CD4-positive, alpha-beta T cell treated with Interleukin-17A for 4 hours (primary cell): Measurements from ENCODE around the gene TMPRSS7.

Source experiments
- DNase-seq: peaks from one replicate; pipeline ENCODE4 v3.0.0-alpha.2; 2020; ENCODE audit warnings: mixed read lengths

TMPRSS7 gene

GRCh38 chr3:112061152-112061551, 26.6 kb downstream of the TMPRSS7 start:
- no peak for DNase-seq

GRCh38 chr3:112072387-112073060, 38.0 kb downstream of the TMPRSS7 start:
- DNase-seq: peak; percentile 60

DNA sequence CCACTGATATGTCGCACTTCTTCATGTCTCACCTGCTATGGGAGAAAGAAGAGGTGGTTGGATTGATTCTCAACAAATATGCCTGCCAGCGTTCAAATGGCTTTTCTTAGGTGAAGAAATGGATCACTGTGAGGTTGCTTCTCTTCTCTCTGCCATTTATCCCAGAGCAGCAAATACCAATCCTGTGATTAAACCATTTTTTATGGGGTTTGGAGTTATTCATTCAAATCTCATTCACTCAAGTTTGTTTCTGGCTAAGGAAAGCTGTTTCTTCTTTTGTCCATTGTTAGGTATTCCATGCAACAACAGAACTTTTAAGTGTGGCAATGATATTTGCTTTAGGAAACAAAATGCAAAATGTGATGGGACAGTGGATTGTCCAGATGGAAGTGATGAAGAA, 39.5 kb downstream of the TMPRSS7 start:
- no peak for DNase-seq

GRCh38 chr3:112074616-112075497, 40.3 kb downstream of the TMPRSS7 start:
- DNase-seq: peak; percentile 63

DNA sequence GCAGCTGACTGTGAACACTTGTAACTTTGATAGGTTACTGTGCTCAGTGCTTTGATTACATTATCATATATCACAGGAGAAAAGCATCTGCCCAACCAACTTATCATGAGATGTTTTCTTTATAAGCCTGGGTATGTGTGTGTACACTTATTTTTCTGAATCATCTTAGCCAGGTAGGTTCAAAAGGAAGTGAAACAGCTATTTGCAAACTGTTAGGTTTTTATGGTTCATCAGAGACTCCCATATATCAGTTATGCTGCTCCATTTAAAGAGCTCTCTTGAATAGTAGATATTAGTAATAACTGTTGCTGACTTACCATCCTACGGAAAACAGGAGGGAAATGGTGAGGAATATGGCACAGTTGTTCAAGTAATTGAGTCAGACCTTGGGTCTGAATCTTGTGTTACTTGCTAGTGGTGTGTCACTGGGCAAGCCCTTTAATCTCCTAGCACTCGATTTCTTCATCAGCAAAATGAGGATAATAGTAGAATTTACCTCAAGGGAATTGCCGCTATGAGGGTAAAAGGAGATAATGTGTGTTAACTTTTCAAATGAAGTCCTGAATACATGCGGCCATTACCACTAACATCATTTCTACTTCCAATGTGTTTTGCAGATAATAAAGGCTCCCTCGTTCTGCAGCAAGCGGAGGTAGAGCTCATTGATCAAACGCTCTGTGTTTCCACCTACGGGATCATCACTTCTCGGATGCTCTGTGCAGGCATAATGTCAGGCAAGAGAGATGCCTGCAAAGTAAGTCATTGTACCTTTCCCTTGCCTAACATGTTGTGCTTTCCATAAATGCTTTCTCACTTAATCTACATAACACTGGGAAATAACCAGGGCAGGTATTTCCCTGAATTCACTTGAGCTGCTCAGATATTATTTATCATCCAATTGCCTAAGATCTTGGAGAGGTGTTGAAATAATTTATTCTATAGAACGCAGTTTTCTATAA, 43.9 kb downstream of the TMPRSS7 start:
- no peak for DNase-seq

DNA sequence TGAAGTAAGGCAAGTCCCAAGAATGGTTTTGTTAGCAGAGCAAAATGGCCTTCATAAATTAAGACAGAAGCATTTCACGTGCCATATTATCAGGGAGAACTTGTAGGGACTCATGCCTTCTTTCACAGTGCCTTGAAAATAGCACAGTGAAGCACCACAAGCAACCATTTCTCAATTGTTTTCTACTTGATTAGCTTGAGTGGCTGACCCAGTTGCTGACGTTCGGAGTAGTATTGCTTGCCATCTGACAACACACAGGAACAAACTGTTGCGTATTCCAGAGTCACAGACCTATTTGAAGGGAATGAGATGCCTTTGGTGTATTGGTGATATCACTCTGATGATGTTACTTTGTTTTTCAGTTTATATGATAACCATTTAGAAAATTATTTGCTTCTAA, 48.7 kb downstream of the TMPRSS7 start:
- no peak for DNase-seq

- DNase-seq: no peak
Observed at GRCh38 chr3:112084980-112085705, 50.6 kb downstream of the TMPRSS7 start.

DNA sequence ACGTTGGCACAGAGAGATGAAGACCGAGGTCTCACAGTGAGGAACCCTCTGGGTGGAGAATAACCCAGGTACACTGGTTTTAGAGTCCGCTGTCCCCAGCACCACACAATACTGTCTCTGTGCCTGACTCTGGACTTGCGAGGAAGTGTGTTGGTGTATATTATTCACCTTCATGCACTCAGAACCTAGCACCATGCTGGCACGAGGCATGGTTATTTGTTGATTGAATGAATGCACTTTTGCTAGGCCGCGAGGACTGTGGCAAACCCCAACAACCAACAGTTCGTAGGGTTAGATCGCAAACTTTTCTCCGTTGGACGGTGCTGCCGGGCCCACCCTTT, 51.2 kb downstream of the TMPRSS7 start:
- DNase-seq: no peak

- peak; percentile 67 for DNase-seq
Observed at GRCh38 chr3:112086076-112086854, 51.7 kb downstream of the TMPRSS7 start, which contains the start of gene C3orf52. TSS of gene C3orf52 (plus strand) at chr3:112086389. CDS start at chr3:112086408, 19 bp downstream.

- no peak for DNase-seq
Observed at GRCh38 chr3:112086875-112087524, 52.5 kb downstream of the TMPRSS7 start.

DNA sequence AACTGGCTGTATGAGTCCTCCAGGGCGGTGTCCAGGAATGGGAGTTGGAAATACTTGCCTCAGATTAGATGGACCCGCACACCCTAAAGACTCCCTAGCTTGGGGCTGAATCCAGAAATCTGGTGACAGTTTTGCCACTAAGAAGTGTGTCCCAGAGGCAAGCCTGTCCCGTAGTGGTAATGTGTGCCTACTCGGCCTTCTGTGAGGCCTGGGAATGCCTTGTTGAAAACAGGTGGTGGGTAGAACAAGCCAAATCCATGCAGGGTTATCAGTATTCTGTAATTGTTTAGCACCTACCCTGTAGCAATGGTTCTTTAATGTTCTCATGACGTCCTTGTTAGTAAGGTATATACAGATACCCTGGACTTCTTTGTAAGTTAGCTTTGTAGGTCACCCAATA, 53.2 kb downstream of the TMPRSS7 start:
- DNase-seq: no peak

DNA sequence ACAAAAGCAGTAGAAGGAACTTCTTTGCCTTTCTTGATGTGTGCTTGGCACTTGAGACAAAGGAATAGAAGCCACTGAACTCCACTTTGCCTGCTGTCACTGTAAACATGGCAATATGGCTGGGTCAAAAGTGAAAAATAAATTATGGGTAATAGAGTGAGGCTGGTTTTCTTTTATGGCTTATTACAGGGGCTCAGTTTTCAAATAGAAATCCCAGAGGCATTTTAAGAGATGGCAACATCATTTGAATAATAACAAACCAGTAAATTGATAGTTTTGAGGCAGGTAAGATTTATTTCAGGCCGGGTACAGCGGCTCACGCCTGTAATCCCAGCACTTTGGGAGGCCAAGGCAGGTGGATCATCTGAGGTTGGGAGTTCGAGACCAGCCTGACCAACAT, 54.4 kb downstream of the TMPRSS7 start:
- no peak for DNase-seq

DNA sequence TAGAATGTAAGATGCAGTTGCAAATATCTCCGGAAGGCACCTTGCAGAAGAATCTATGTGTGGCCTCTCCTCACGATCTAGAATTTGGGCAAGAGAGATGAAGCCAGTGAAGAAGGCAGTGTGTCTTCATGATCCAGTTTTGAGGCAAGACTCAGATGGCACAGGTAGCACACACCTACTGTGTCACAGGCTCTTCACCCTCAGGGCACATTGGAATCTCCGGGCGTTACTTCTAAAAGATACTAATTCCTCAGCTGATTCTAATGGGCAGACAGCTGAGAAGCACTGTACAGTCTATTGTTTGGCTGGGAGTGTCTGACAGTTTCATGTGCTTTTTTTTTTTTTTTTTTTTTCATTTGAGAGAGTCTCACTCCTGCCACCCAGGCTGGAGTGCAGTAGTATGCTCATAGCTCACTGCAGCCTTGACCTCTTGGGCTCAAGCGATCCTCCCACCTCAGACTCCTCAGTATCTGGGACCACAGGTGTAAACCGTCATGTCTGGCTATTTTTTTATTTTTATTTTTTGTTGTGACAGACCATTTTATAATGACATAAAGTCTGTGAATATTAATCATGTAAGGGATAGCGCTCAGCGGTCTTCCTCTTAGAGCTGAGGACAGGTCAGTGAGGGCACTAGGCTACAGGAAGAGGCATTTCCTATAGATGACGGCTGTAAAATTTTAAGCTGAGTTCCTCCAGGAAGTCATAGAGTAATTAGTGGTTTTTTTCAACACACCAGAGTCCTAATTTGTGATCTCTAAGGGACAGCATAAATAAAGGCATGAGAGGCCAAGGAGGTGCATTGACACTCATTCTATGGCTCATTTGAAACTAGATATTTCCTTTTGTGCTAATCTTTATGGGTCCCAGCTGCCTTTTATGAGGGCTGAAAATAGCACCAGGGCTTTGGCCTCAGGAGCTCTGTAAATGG, 55.7 kb downstream of the TMPRSS7 start:
- DNase-seq: no peak

DNA sequence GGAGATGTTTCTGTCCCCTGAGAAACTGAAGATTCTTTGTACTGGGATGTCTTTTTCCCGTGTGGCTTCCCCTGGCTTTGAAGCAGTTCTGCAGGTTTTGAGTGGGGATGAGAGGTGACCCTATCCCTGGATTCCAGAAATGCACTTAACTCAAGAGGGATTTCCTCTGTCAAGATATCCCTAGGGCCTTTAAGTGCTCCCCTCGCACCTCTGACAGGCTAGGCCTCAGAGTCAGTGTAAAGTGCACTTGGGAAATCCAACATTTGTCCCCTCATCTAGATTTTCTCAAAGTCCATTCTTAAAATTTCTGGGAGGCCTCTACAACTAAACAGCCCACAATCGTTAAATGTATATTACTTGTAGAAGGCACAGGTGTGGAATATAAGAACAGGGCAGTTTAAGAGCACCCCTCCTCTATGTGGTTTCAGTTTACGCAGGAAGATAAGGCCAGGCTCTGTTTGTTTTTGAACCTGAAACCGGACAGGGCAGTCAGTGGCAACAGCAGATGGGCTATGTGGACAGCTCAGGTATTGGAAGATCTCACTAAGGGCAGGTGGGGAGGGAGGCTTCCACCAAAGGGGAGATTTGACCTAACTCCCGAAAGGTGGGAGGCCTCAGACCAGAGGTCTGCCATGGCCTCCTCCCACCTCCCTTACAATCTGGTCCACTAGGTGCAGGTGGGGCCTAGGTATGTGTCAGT, 56.5 kb downstream of the TMPRSS7 start:
- no peak for DNase-seq

- no peak for DNase-seq
Observed at GRCh38 chr3:112092496-112093179, 58.1 kb downstream of the TMPRSS7 start.

- no peak for DNase-seq
Observed at GRCh38 chr3:112093180-112093522, 58.6 kb downstream of the TMPRSS7 start.

DNA sequence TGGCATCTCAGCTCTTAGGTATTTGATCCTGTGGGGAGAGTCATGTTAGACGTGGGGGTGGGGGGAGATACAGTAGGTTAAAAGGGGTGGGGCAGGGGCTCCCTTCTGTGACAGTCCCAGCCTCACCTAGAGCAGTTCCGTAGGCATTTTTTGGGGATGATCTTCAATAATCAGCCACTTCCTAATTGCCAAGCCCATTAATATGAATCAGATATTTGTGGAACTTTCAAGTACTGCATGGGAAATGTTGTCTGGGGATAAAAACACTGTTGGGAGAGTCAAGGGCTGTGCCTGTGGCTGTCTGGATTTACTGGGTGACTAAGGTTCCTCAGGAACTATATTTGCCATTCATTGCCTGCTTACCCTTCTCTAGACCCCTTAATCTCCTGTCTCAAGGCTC, 61.2 kb downstream of the TMPRSS7 start:
- DNase-seq: no peak

DNA sequence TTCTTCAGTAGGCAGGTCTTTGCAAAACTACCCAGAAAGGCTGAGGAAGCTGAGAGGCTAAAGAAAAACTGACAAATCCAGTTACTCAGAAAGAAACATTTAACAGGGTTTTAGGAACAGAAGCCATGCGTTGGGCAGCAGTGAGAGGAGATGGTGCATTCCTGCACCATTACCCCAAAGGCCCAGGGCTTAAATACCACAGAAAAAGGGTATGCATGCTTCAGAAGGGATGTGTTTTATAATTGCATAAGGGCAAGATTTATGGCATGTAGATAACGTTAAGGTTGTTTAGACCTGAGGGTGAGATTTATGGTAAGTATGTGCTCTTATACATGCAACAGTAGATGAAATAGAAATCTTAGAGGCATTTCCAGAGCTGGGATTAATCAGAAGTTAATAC, 61.6 kb downstream of the TMPRSS7 start:
- no peak for DNase-seq

DNA sequence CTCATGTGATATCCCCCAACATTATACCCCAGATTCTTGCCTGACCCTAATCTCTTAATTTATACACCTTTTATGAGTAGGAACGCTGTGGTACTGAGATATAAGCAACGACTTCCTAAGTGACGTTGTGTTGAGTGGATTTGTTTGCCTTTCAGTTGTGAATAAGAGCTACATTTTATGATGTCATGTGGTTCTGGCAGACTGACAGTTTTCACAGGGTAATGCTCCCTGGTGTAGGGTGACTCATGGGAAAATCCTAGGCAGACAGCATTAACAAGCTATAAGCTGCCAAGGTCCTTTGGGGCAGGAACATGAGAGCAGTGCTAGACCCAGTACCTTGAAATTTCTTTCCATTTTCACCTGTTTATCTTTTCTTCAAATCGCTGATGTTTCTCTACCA, 62.8 kb downstream of the TMPRSS7 start:
- no peak for DNase-seq
